Lower leg skin (tissue), 4 donors: Measurements from ENCODE around the gene VPS54. TPM values are rescaled to one million over a fixed set of nuclear protein-coding genes. Genes with fewer than 3 reads are reported as not detected.

ENCODE experiments used
- DNase-seq, 2 donors: peaks; one replicate each; pipeline ENCODE4 v3.0.0-alpha.2; 2019; ENCODE audit warnings: low spot score in 2 of 2
- H3K4me3 ChIP-seq: fragments of 200-600 bp; sonication (generic); 2 replicates; pipeline ENCODE4 v1.5.1; 2017; ENCODE audit warnings: mild to moderate bottlenecking, low read depth; ENCODE audit not compliant: poor library complexity, severe bottlenecking
- CTCF ChIP-seq, 3 donors: fragments of 450-650 bp; IDR thresholded peaks; one replicate each; pipeline ENCODE4 v1.5.1; 2016; ENCODE audit warnings: antibody characterized with exemption in 3 of 3, mild to moderate bottlenecking in 3 of 3, moderate library complexity in 2 of 3
- POLR2A ChIP-seq, 2 donors: fragments of 450-650 bp; IDR thresholded peaks; one replicate each; pipeline ENCODE4 v1.6.1; 2016 to 2017; ENCODE audit warnings: antibody characterized with exemption in 2 of 2, mild to moderate bottlenecking in 1 of 2, moderate library complexity in 1 of 2
- WGBS, 2 donors: methylation state at CpG; one replicate each; pipeline ENCODE4 v1.1.5; 2018; 5-methylcytosine and 5-hydroxymethylcytosine counted together
- intact Hi-C: fragments of 100-400 bp; cut with DNase I; formaldehyde crosslinking; loops from one replicate; pipeline ENCODE4 v1.15.0; 2023; ENCODE audit warnings: low total_unique reads
- total RNA-seq, 4 donors: library from RNA; depleted of rRNA; stranded (reverse); fragments of >200 nt; gene quantifications; one replicate each; pipeline ENCODE4 v1.1.0, GENCODE V29; 2016

Gene VPS54
- total RNA-seq, 4 donors from 2014 or later = 14.8 to 26.4 (median 20.9) TPM

- 0% methylated on average over 3 of the region's 3 CpGs for WGBS, 2 donors
- H3K4me3 ChIP-seq = no peak overlapping the region
- intact Hi-C loops = loop anchor here (10.0 kb wide), 1 partner anchor 435 kb away; no protein-coding TSS in a partner anchor
- TF ChIP-seq CTCF (IDR thresholded peaks at IDR 0.05) (peak in 1 of 3 donors; percentile 64), POLR2A (IDR thresholded peaks at IDR 0.05) (no peak)
- DNase-seq = peak in 1 of 2 donors; percentile 68
These were observed 30.5 kb upstream of the VPS54 start for GRCh38 chr2:64049633-64050220.

GRCh38 chr2:64045938-64046337, 26.7 kb upstream of the VPS54 start:
- no peak for DNase-seq
- TF ChIP-seq CTCF (IDR thresholded peaks at IDR 0.05) (no peak), POLR2A (IDR thresholded peaks at IDR 0.05) (no peak)
- intact Hi-C loops = loop anchor here (10.0 kb wide), 1 partner anchor 439 kb away; no protein-coding TSS in a partner anchor
- H3K4me3 ChIP-seq = no peak overlapping the region
- WGBS, 2 donors = 93 to 98% methylated on average over 2 of the region's 2 CpGs

- no peak for DNase-seq
- H3K4me3 ChIP-seq = no peak overlapping the region
- intact Hi-C loops = loop anchor here (10.0 kb wide), 1 partner anchor 445 kb away; no protein-coding TSS in a partner anchor
- WGBS, 2 donors = 70 to 73% methylated on average over 3 of the region's 3 CpGs
- no peak for TF ChIP-seq POLR2A (IDR thresholded peaks at IDR 0.05)
- no peak for TF ChIP-seq CTCF (IDR thresholded peaks at IDR 0.05)
These were observed 20.9 kb upstream of the VPS54 start for GRCh38 chr2:64040161-64040560.

GRCh38 chr2:64036034-64036705, 16.9 kb upstream of the VPS54 start:
- no peak overlapping the region for H3K4me3 ChIP-seq
- no peak for TF ChIP-seq POLR2A (IDR thresholded peaks at IDR 0.05)
- DNase-seq = no peak
- 71 to 75% methylated on average over 5 of the region's 5 CpGs for WGBS, 2 donors
- intact Hi-C loops = no loop called here

GRCh38 chr2:64035072-64035942, 16.1 kb upstream of the VPS54 start:
- intact Hi-C loops = no loop called here
- 52 to 64% methylated on average over 4 of the region's 4 CpGs for WGBS, 2 donors

More at GRCh38 chr2:64035072-64035942, 16.1 kb upstream of the VPS54 start:
- TF ChIP-seq CTCF (IDR thresholded peaks at IDR 0.05) (no peak), POLR2A (IDR thresholded peaks at IDR 0.05) (no peak)
- DNase-seq = no peak
- H3K4me3 ChIP-seq = no peak overlapping the region
